GM19468 (cell line): ENCODE data around the gene HOXA5.

Experiments used
- ATAC-seq: cut with Tn5 transposase; IDR thresholded peaks from one replicate; pipeline ENCODE4 v1.9.1; 2021; ENCODE audit warnings: mild to moderate bottlenecking, moderate library complexity, moderate number of reproducible peaks; ENCODE audit not compliant: unreplicated experiment; ENCODE audit errors: extremely low read depth

HOXA5 gene

GRCh38 chr7:27172315-27172774, 28.9 kb upstream of the HOXA5 start:
- ATAC-seq, result no peak

GRCh38 chr7:27171637-27172314, 28.3 kb upstream of the HOXA5 start:
- no peak for ATAC-seq

- ATAC-seq, result no peak
Observed at GRCh38 chr7:27171325-27171636, 27.8 kb upstream of the HOXA5 start.

GRCh38 chr7:27170426-27171324, 27.2 kb upstream of the HOXA5 start:
- ATAC-seq, result no peak

GRCh38 chr7:27169658-27170425, 26.4 kb upstream of the HOXA5 start:
- ATAC-seq, result no peak

- no peak for ATAC-seq
Observed at GRCh38 chr7:27168265-27168947, 24.9 kb upstream of the HOXA5 start.

- ATAC-seq, result no peak
Observed at GRCh38 chr7:27167916-27168264, 24.4 kb upstream of the HOXA5 start.

- ATAC-seq, result no peak
Observed at GRCh38 chr7:27166531-27167505, 23.3 kb upstream of the HOXA5 start.

- no peak for ATAC-seq
Observed at GRCh38 chr7:27165996-27166530, 22.6 kb upstream of the HOXA5 start.

- ATAC-seq, result no peak
Observed at GRCh38 chr7:27165089-27165995, 21.9 kb upstream of the HOXA5 start, which contains the start of gene HOXA9. HOXA9 (minus strand) TSS chr7:27165537; CDS start chr7:27165457, 80 bp downstream.

- no peak for ATAC-seq
Observed at GRCh38 chr7:27164367-27165088, 21.0 kb upstream of the HOXA5 start.

GRCh38 chr7:27164045-27164366, 20.5 kb upstream of the HOXA5 start:
- no peak for ATAC-seq

- ATAC-seq, result no peak
Observed at GRCh38 chr7:27163288-27164044, 20.0 kb upstream of the HOXA5 start.

GRCh38 chr7:27162561-27163287, 19.2 kb upstream of the HOXA5 start:
- no peak for ATAC-seq

- ATAC-seq, result no peak
Observed at GRCh38 chr7:27161721-27162560, 18.5 kb upstream of the HOXA5 start.
